ENCODE data around the gene TNNC2.
"Not testable (repeated sequence)": the region's sequence is repeated elsewhere in the genome, so short reads cannot be mapped to it uniquely, and the experiment has no call there.

The TNNC2 gene

GRCh38 chr20:45822857-45823256 lies 4.3 kb downstream of the TNNC2 start:
- DNase-seq (ENCODE audit: low read depth in 2 of 2, low spot score in 1 of 2), result no peak

GRCh38 chr20:45821947-45822346 lies 5.2 kb downstream of the TNNC2 start:
- no peak for DNase-seq (ENCODE audit: low read depth in 2 of 2, low spot score in 1 of 2)

- DNase-seq (ENCODE audit: low read depth in 2 of 2, low spot score in 1 of 2), result no peak
Measured at GRCh38 chr20:45819466-45819865, 7.6 kb downstream of the TNNC2 start.

GRCh38 chr20:45818239-45818638 lies 8.9 kb downstream of the TNNC2 start:
- DNase-seq (ENCODE audit: low read depth in 2 of 2, low spot score in 1 of 2), result no peak

GRCh38 chr20:45817376-45818194 lies 9.5 kb downstream of the TNNC2 start:
- no peak for DNase-seq (ENCODE audit: low read depth in 2 of 2, low spot score in 1 of 2)

- DNase-seq (ENCODE audit: low read depth in 2 of 2, low spot score in 1 of 2), result no peak
Measured at GRCh38 chr20:45816951-45817350, 10.2 kb downstream of the TNNC2 start.

- DNase-seq (ENCODE audit: low read depth in 2 of 2, low spot score in 1 of 2), result no peak
Measured at GRCh38 chr20:45814314-45814713, 12.8 kb downstream of the TNNC2 start.

GRCh38 chr20:45813489-45813888 lies 13.6 kb downstream of the TNNC2 start:
- no peak for DNase-seq (ENCODE audit: low read depth in 2 of 2, low spot score in 1 of 2)

- no peak for DNase-seq (ENCODE audit: low read depth in 2 of 2, low spot score in 1 of 2)
Measured at GRCh38 chr20:45813006-45813340, 14.1 kb downstream of the TNNC2 start.

GRCh38 chr20:45812157-45813005 lies 14.7 kb downstream of the TNNC2 start, which contains the start of gene UBE2C:
TSS of gene UBE2C (plus strand) at chr20:45812644. CDS start at chr20:45812696, 52 bp downstream.
- peak; percentile 72 to 87 for DNase-seq (ENCODE audit: low read depth in 2 of 2, low spot score in 1 of 2)

GRCh38 chr20:45810191-45810970 lies 16.7 kb downstream of the TNNC2 start:
- no peak for DNase-seq (ENCODE audit: low read depth in 2 of 2, low spot score in 1 of 2)

GRCh38 chr20:45801851-45802250 lies 25.3 kb downstream of the TNNC2 start:
- no peak for DNase-seq (ENCODE audit: low read depth in 2 of 2, low spot score in 1 of 2)

- peak in 1 of 2 donors; percentile 17 for DNase-seq (ENCODE audit: low read depth in 2 of 2, low spot score in 1 of 2)
Measured at GRCh38 chr20:45798935-45799642, 28.0 kb downstream of the TNNC2 start.

GRCh38 chr20:45797955-45798354 lies 29.2 kb downstream of the TNNC2 start:
- DNase-seq (ENCODE audit: low read depth in 2 of 2, low spot score in 1 of 2), result not testable (repeated sequence)

- not testable (repeated sequence) for DNase-seq (ENCODE audit: low read depth in 2 of 2, low spot score in 1 of 2)
Measured at GRCh38 chr20:45797510-45797909, 29.6 kb downstream of the TNNC2 start.

- DNase-seq (ENCODE audit: low read depth in 2 of 2, low spot score in 1 of 2), result no peak
Measured at GRCh38 chr20:45796337-45797065, 30.6 kb downstream of the TNNC2 start.

- no peak for DNase-seq (ENCODE audit: low read depth in 2 of 2, low spot score in 1 of 2)
Measured at GRCh38 chr20:45792317-45793118, 34.6 kb downstream of the TNNC2 start.

- DNase-seq (ENCODE audit: low read depth in 2 of 2, low spot score in 1 of 2), result no peak
Measured at GRCh38 chr20:45788351-45788750, 38.8 kb downstream of the TNNC2 start.

GRCh38 chr20:45783656-45784294 lies 43.3 kb downstream of the TNNC2 start:
- no peak for DNase-seq (ENCODE audit: low read depth in 2 of 2, low spot score in 1 of 2)

Measured in stimulated activated CD8-positive, alpha-beta memory T cell treated with anti-CD3 and anti-CD28 coated beads, Interleukin-4, amount 100 ng/mL, for 1 hour (primary cell).